Stomach smooth muscle (tissue), 2 donors: ENCODE data around the gene GSX1.

ENCODE experiments used
- H3K27ac ChIP-seq: one replicate; pipeline ENCODE4 v1.7.0; 2013; ENCODE audit warnings: mild to moderate bottlenecking, low read length, inconsistent platforms
- H3K27me3 ChIP-seq, 2 donors: one replicate each; pipeline ENCODE4 v1.7.0; 2013; ENCODE audit warnings: low read length in 2 of 2; ENCODE audit not compliant: insufficient read depth in 2 of 2, control insufficient read depth in 1 of 2
- H3K36me3 ChIP-seq, 2 donors: one replicate each; pipeline ENCODE4 v1.7.0; 2013; ENCODE audit warnings: low read length in 2 of 2; ENCODE audit not compliant: control insufficient read depth in 2 of 2, insufficient read depth in 2 of 2
- H3K4me1 ChIP-seq: one replicate; pipeline ENCODE4 v1.7.0; 2013; ENCODE audit warnings: low read length; ENCODE audit not compliant: control insufficient read depth, insufficient read depth
- H3K4me3 ChIP-seq, 2 donors: one replicate each; pipeline ENCODE4 v1.7.0; 2013; ENCODE audit warnings: low read length in 2 of 2
- H3K9ac ChIP-seq, 2 donors: one replicate each; pipeline ENCODE4 v1.7.0; 2013; ENCODE audit warnings: low read length in 2 of 2, mild to moderate bottlenecking in 1 of 2
- H3K9me3 ChIP-seq, 2 donors: one replicate each; pipeline ENCODE4 v1.7.0; 2013; ENCODE audit warnings: low read length in 2 of 2; ENCODE audit not compliant: control insufficient read depth in 2 of 2
- donor health status: healthy.
- donor health status: Pancreatic carcinoma.

Gene GSX1

DNA sequence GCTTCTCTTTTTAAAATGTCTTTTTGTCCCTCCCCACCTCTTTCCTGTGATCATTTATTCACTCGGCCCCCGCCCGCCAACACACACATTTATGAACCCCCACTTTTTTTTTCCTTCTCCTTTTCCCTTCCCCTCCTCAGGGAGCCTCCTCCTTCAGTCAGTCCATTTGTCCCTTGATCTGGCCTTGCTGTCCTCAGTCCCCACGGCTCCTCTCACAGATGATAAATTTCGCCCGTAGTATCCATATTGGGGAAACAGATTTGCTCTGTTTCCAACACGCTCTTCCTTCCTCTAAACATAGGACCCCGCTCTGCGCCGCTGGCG is 2.0 kb downstream of the GSX1 start:
- Histone ChIP-seq H3K27me3 (peaks cover 78 to 92% of the 10 kb centered on the region in 2 donors), H3K36me3 (no peaks in the 10 kb centered on the region), H3K4me3 (no peak overlapping the region), H3K27ac (no peak overlapping the region), H3K9ac (no peak overlapping the region), H3K4me1 (peaks cover 31% of the 10 kb centered on the region), H3K9me3 (no peaks in the 10 kb centered on the region)

GRCh38 chr13:27794921-27795717 is 2.8 kb downstream of the GSX1 start:
- H3K4me1 ChIP-seq: peaks cover 26% of the 10 kb centered on the region
- H3K4me3 ChIP-seq: no peak overlapping the region
- H3K9ac ChIP-seq: no peak overlapping the region
- H3K36me3 ChIP-seq: no peaks in the 10 kb centered on the region
- no peak overlapping the region for H3K27ac ChIP-seq
- H3K9me3 ChIP-seq: no peaks in the 10 kb centered on the region
- H3K27me3 ChIP-seq: peaks cover 80 to 89% of the 10 kb centered on the region in 2 donors

GRCh38 chr13:27795718-27796019 is 3.4 kb downstream of the GSX1 start:
- no peaks in the 10 kb centered on the region for H3K9me3 ChIP-seq
- peaks cover 24% of the 10 kb centered on the region for H3K4me1 ChIP-seq
- no peak overlapping the region for H3K27ac ChIP-seq
- no peak overlapping the region for H3K9ac ChIP-seq
- H3K4me3 ChIP-seq: no peak overlapping the region
- peaks cover 82 to 89% of the 10 kb centered on the region in 2 donors for H3K27me3 ChIP-seq
- H3K36me3 ChIP-seq: no peaks in the 10 kb centered on the region

GRCh38 chr13:27796544-27797227 is 4.4 kb downstream of the GSX1 start:
- H3K27ac ChIP-seq: no peak overlapping the region
- H3K9me3 ChIP-seq: no peaks in the 10 kb centered on the region
- no peaks in the 10 kb centered on the region for H3K36me3 ChIP-seq
- no peak overlapping the region for H3K9ac ChIP-seq
- peaks cover 16% of the 10 kb centered on the region for H3K4me1 ChIP-seq
- H3K27me3 ChIP-seq: peaks cover 77 to 85% of the 10 kb centered on the region in 2 donors
- no peak overlapping the region for H3K4me3 ChIP-seq

GRCh38 chr13:27797228-27797624 is 4.9 kb downstream of the GSX1 start:
- H3K36me3 ChIP-seq: no peaks in the 10 kb centered on the region
- peaks cover 10% of the 10 kb centered on the region for H3K4me1 ChIP-seq
- H3K27ac ChIP-seq: no peak overlapping the region
- no peak overlapping the region for H3K9ac ChIP-seq
- peaks cover 71 to 80% of the 10 kb centered on the region in 2 donors for H3K27me3 ChIP-seq
- H3K4me3 ChIP-seq: peak overlapping the region in 1 of 2 donors; percentile 8
- H3K9me3 ChIP-seq: no peaks in the 10 kb centered on the region

- Histone ChIP-seq H3K27ac (no peak overlapping the region), H3K27me3 (peaks cover 10 to 38% of the 10 kb centered on the region in 2 donors), H3K9ac (no peak overlapping the region), H3K4me3 (no peak overlapping the region), H3K9me3 (no peaks in the 10 kb centered on the region), H3K36me3 (no peaks in the 10 kb centered on the region), H3K4me1 (no peaks in the 10 kb centered on the region)
These were observed 14.6 kb downstream of the GSX1 start for GRCh38 chr13:27806744-27807387.

GRCh38 chr13:27808851-27809550 is 16.7 kb downstream of the GSX1 start:
- Histone ChIP-seq H3K27ac (no peak overlapping the region), H3K9me3 (no peaks in the 10 kb centered on the region), H3K36me3 (no peaks in the 10 kb centered on the region), H3K4me1 (no peaks in the 10 kb centered on the region), H3K9ac (no peak overlapping the region), H3K27me3 (peaks cover 4 to 31% of the 10 kb centered on the region in 2 donors), H3K4me3 (no peak overlapping the region)

- Histone ChIP-seq H3K27me3 (peaks cover 4 to 34% of the 10 kb centered on the region in 2 donors), H3K36me3 (no peaks in the 10 kb centered on the region), H3K27ac (no peak overlapping the region), H3K4me1 (no peaks in the 10 kb centered on the region), H3K9me3 (no peaks in the 10 kb centered on the region), H3K9ac (no peak overlapping the region), H3K4me3 (no peak overlapping the region)
These were observed 17.7 kb downstream of the GSX1 start for GRCh38 chr13:27810009-27810408.

- H3K4me1 ChIP-seq: no peaks in the 10 kb centered on the region
- H3K36me3 ChIP-seq: no peaks in the 10 kb centered on the region
- H3K9ac ChIP-seq: no peak overlapping the region
- peaks cover 4 to 31% of the 10 kb centered on the region in 2 donors for H3K27me3 ChIP-seq
- no peaks in the 10 kb centered on the region for H3K9me3 ChIP-seq
- H3K27ac ChIP-seq: no peak overlapping the region
- H3K4me3 ChIP-seq: no peak overlapping the region
These were observed 18.2 kb downstream of the GSX1 start for GRCh38 chr13:27810461-27810860.

DNA sequence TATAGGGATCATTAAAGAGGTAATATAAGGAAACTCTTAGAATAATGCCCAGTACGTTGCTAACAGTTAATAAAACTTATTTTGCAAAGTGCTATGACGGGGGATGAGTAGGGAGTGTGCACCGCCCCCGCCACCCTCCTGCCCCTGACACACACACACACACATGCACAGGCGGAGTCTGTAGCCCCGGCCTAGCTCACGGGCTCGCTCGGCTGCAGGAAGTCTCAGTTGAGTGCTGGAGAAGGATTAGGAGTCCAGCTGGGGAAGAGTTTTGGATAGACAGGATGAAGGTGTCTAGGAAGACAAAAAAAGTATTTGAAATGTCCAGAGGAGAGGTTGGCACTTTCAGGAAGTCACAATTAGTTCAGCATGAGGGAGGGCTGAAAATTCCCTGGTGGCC is 21.5 kb downstream of the GSX1 start:
- Histone ChIP-seq H3K9ac (no peak overlapping the region), H3K4me1 (no peaks in the 10 kb centered on the region), H3K27ac (no peak overlapping the region), H3K9me3 (no peaks in the 10 kb centered on the region), H3K27me3 (peaks cover 6 to 21% of the 10 kb centered on the region in 2 donors), H3K4me3 (no peak overlapping the region), H3K36me3 (no peaks in the 10 kb centered on the region)
